GM23338 (cell line): Measurements from ENCODE around the gene KCNG3. TPM values are rescaled to one million over a fixed set of nuclear protein-coding genes. Genes with fewer than 3 reads are reported as not detected.

Experiments used
- ATAC-seq: fragments of 200-7000 bp; cut with Tn5 transposase; 3 replicates; pipeline ENCODE4 v1.9.1; 2020
- DNase-seq: peaks from one replicate; pipeline ENCODE4 v3.0.0-alpha.2; 2015; ENCODE audit warnings: low spot score
- H2AFZ ChIP-seq: fragments of 200-600 bp; sonication (generic); 2 replicates; pipeline ENCODE4 v1.8.0; 2016; ENCODE audit warnings: antibody characterized with exemption, mild to moderate bottlenecking, moderate library complexity
- H3F3A ChIP-seq: fragments of 200-600 bp; sonication (generic); replicated peaks from 2 replicates; pipeline ENCODE4 v1.8.0; 2017; ENCODE audit warnings: antibody characterized with exemption, mixed run types, low read depth
- H3K27ac ChIP-seq: fragments of 200-600 bp; sonication (generic); 2 replicates; pipeline ENCODE4 v1.6.1; 2016; ENCODE audit warnings: low read depth
- H3K27me3 ChIP-seq: fragments of 200-600 bp; sonication (generic); 2 replicates; pipeline ENCODE4 v1.8.0; 2016; ENCODE audit warnings: mild to moderate bottlenecking, mixed run types, moderate library complexity; ENCODE audit not compliant: insufficient read depth
- H3K36me3 ChIP-seq: fragments of 200-600 bp; sonication (generic); 2 replicates; pipeline ENCODE4 v1.8.0; 2016; ENCODE audit warnings: mild to moderate bottlenecking; ENCODE audit not compliant: insufficient read depth
- H3K4me1 ChIP-seq: fragments of 200-600 bp; sonication (generic); 2 replicates; pipeline ENCODE4 v1.8.0; 2016; ENCODE audit warnings: mild to moderate bottlenecking, moderate library complexity; ENCODE audit not compliant: insufficient read depth
- H3K4me2 ChIP-seq: fragments of 200-600 bp; sonication (generic); 2 replicates; pipeline ENCODE4 v1.7.1; 2017; ENCODE audit warnings: mixed run types
- H3K4me3 ChIP-seq: fragments of 200-600 bp; sonication (generic); 2 replicates; pipeline ENCODE4 v1.6.1; 2016; ENCODE audit warnings: mixed run types
- H3K79me2 ChIP-seq: fragments of 200-600 bp; sonication (generic); replicated peaks from 2 replicates; pipeline ENCODE4 v1.8.0; 2017; ENCODE audit warnings: mild to moderate bottlenecking; ENCODE audit not compliant: insufficient read depth
- H3K9me2 ChIP-seq: fragments of 200-600 bp; sonication (generic); 2 replicates; pipeline ENCODE4 v1.8.0; 2017; ENCODE audit not compliant: insufficient read depth
- H4K20me1 ChIP-seq: fragments of 200-600 bp; sonication (generic); replicated peaks from 2 replicates; pipeline ENCODE4 v1.8.0; 2017; ENCODE audit warnings: mild to moderate bottlenecking; ENCODE audit not compliant: insufficient read depth
- H3K27ac Mint-ChIP-seq: 2 replicates; pipeline ENCODE4 v1.8.0; 2020; ENCODE audit warnings: inconsistent platforms, mild to moderate bottlenecking, moderate library complexity, mixed read lengths
- H3K27me3 Mint-ChIP-seq: 3 replicates; pipeline ENCODE4 v1.8.0; 2022; ENCODE audit warnings: low read depth, mild to moderate bottlenecking, moderate library complexity, mixed read lengths, inconsistent platforms; ENCODE audit not compliant: insufficient read depth, poor library complexity
- H3K36me3 Mint-ChIP-seq: 3 replicates; pipeline ENCODE4 v1.8.0; 2021; ENCODE audit warnings: low read depth, mild to moderate bottlenecking, inconsistent platforms, moderate library complexity, mixed read lengths
- H3K4me1 Mint-ChIP-seq: 3 replicates; pipeline ENCODE4 v1.8.0; 2020; ENCODE audit warnings: mild to moderate bottlenecking, inconsistent platforms, mixed read lengths
- H3K4me3 Mint-ChIP-seq: 3 replicates; pipeline ENCODE4 v1.8.0; 2021; ENCODE audit warnings: moderate library complexity, mild to moderate bottlenecking, inconsistent platforms, mixed read lengths
- H3K9me3 Mint-ChIP-seq: 3 replicates; pipeline ENCODE4 v1.8.0; 2020; ENCODE audit warnings: moderate library complexity, mild to moderate bottlenecking, inconsistent platforms, mixed read lengths
- CREB1 ChIP-seq: fragments of 250-450 bp; sonication (Bioruptor Pico); IDR thresholded peaks from 2 replicates; pipeline ENCODE4 v1.5.0; 2020; ENCODE audit warnings: low read depth, mild to moderate bottlenecking, moderate library complexity
- CTCF ChIP-seq, 2 experiments: fragments of 200-600 bp in 1 of 2; sonication (generic) in 1 of 2; conservative IDR thresholded peaks; 2 replicates each; pipeline versions ENCODE4 v1.5.1 to v1.6.1; 2016 to 2017; ENCODE audit warnings: antibody characterized with exemption in 2 of 2, low read depth in 2 of 2, mild to moderate bottlenecking in 2 of 2, moderate library complexity in 1 of 2
- ETS1 ChIP-seq: IDR thresholded peaks from 2 replicates; pipeline ENCODE4 v1.6.1; 2016; ENCODE audit warnings: antibody characterized with exemption
- EZH2 ChIP-seq: fragments of 200-600 bp; sonication (generic); IDR thresholded peaks from one replicate; pipeline ENCODE4 v1.8.0; 2017; ENCODE audit warnings: antibody characterized with exemption, mild to moderate bottlenecking, low read depth; ENCODE audit not compliant: unreplicated experiment
- EZH2phosphoT487 ChIP-seq: fragments of 200-600 bp; sonication (generic); IDR thresholded peaks from one replicate; pipeline ENCODE4 v1.8.1; 2018; ENCODE audit warnings: antibody characterized with exemption; ENCODE audit not compliant: unreplicated experiment
- JUNB ChIP-seq: IDR thresholded peaks from one replicate; pipeline ENCODE4 v1.6.1; 2016; ENCODE audit warnings: antibody characterized with exemption; ENCODE audit not compliant: unreplicated experiment
- NANOG ChIP-seq: IDR thresholded peaks from 2 replicates; pipeline ENCODE4 v1.6.1; 2016; ENCODE audit warnings: antibody characterized with exemption, borderline replicate concordance
- REST ChIP-seq: IDR thresholded peaks from one replicate; pipeline ENCODE4 v1.6.1; 2018; ENCODE audit warnings: antibody characterized with exemption; ENCODE audit not compliant: unreplicated experiment
- STAT1 ChIP-seq: IDR thresholded peaks from one replicate; pipeline ENCODE4 v1.6.1; 2016; ENCODE audit warnings: antibody characterized with exemption; ENCODE audit not compliant: unreplicated experiment
- ZNF114 ChIP-seq: fragments of 250-450 bp; sonication (Bioruptor Pico); IDR thresholded peaks from 2 replicates; pipeline ENCODE4 v1.5.0; 2020; ENCODE audit warnings: mild to moderate bottlenecking, moderate library complexity
- ZNF331 ChIP-seq: fragments of 250-450 bp; sonication (Bioruptor Pico); IDR thresholded peaks from 2 replicates; pipeline ENCODE4 v1.5.0; 2020; ENCODE audit warnings: low read depth, mild to moderate bottlenecking, moderate library complexity
- polyA plus RNA-seq: library from polyadenylated mRNA; unstranded; fragments of >200 nt; fragmentation: Nextera tagmentation; extraction: Ambion mirVana; gene quantifications from 2 replicates; pipeline ENCODE4 v1.2.1, GENCODE V29; 2016
- total RNA-seq: library from RNA; depleted of rRNA; stranded (reverse); fragments of >200 nt; shearing (Covaris generic); gene quantifications from 2 replicates; pipeline ENCODE4 v1.2.3, GENCODE V29; 2014

Gene KCNG3
- total and polyA plus RNA-seq, 2 experiments from 2014 or later, result 2.5 to 36.2 TPM

- TF ChIP-seq EZH2, result no peak
- TF ChIP-seq CREB1 (CRISPR knock-in tag), result no peak
- no peak for TF ChIP-seq EZH2phosphoT487
- no peak for TF ChIP-seq ZNF331 (CRISPR knock-in tag)
- TF ChIP-seq JUNB, result no peak
- no peaks in the 10 kb centered on the region for H3K36me3 ChIP-seq
- H3K36me3 Mint-ChIP-seq, result peaks cover 6% of the 10 kb centered on the region; the same call in 2 of the 3 replicates
- H3K9me3 Mint-ChIP-seq, result no peaks in the 10 kb centered on the region
- ATAC-seq, result no peak
- H3K4me1 ChIP-seq, result peaks cover 2% of the 10 kb centered on the region; the same call in 1 of the 2 replicates
- H3K27me3 Mint-ChIP-seq, result peaks cover 6% of the 10 kb centered on the region
- H3K4me2 ChIP-seq, result no peak overlapping the region
- no peak overlapping the region for H2AFZ ChIP-seq
- no peak overlapping the region for H3K4me3 ChIP-seq
- 0 out of 2 replicates have a peak overlapping the region, but pooled peaks have one; percentile 5 for H3K27ac ChIP-seq
- H3K9me2 ChIP-seq, result no peaks in the 10 kb centered on the region
- H3K79me2 ChIP-seq, result peaks cover 64% of the 10 kb centered on the region
- 0 out of 2 replicates have a peak, but pooled peaks cover 2% of the 10 kb centered on the region for H3F3A ChIP-seq
- H3K4me3 Mint-ChIP-seq, result no peak overlapping the region
- peaks cover 13% of the 10 kb centered on the region; the same call in 1 of the 3 replicates for H3K4me1 Mint-ChIP-seq
- peaks cover 7% of the 10 kb centered on the region; the same call in 1 of the 2 replicates for H4K20me1 ChIP-seq
- no peaks in the 10 kb centered on the region for H3K27me3 ChIP-seq
- DNase-seq, result no peak
- H3K27ac Mint-ChIP-seq, result no peak overlapping the region
Observed at GRCh38 chr2:42446503-42447271, 47.1 kb downstream of the KCNG3 start.

GRCh38 chr2:42443718-42444399 is 49.9 kb downstream of the KCNG3 start:
- no peak overlapping the region for H2AFZ ChIP-seq
- H3K4me3 ChIP-seq, result no peak overlapping the region
- 0 out of 2 replicates have a peak overlapping the region, but pooled peaks have one; percentile 8 for H3K27ac ChIP-seq
- Mint-ChIP-seq H3K27ac (no peak overlapping the region), H3K36me3 (peaks cover 6% of the 10 kb centered on the region; the same call in 2 of the 3 replicates), H3K4me1 (peaks cover 2% of the 10 kb centered on the region; the same call in 1 of the 3 replicates), H3K4me3 (no peak overlapping the region), H3K9me3 (no peaks in the 10 kb centered on the region), H3K27me3 (peaks cover 2% of the 10 kb centered on the region)
- no peaks in the 10 kb centered on the region; the same call in 1 of the 2 replicates for H3K4me1 ChIP-seq
- no peaks in the 10 kb centered on the region for H3K36me3 ChIP-seq
- no peak overlapping the region for H3K4me2 ChIP-seq
- H3K79me2 ChIP-seq, result peaks cover 36% of the 10 kb centered on the region
- peaks cover 10% of the 10 kb centered on the region; the same call in 1 of the 2 replicates for H4K20me1 ChIP-seq
- ATAC-seq, result no peak
- no peak for DNase-seq
- no peaks in the 10 kb centered on the region for H3K9me2 ChIP-seq
- 0 out of 2 replicates have a peak, but pooled peaks cover 2% of the 10 kb centered on the region for H3F3A ChIP-seq
- no peaks in the 10 kb centered on the region for H3K27me3 ChIP-seq
- no peak for TF ChIP-seq REST
- no peak for TF ChIP-seq CTCF (conservative IDR thresholded peaks at IDR 0.05; ENCODE audit: low read depth in 2 of 2)
- no peak for TF ChIP-seq ETS1
- no peak for TF ChIP-seq EZH2
- no peak for TF ChIP-seq ZNF114
- no peak for TF ChIP-seq NANOG
- no peak for TF ChIP-seq JUNB
- no peak for TF ChIP-seq EZH2phosphoT487
- no peak for TF ChIP-seq ZNF331 (CRISPR knock-in tag)
- TF ChIP-seq STAT1, result no peak
